NB4 (cell line): ENCODE measurements around the gene IRX4.

ENCODE experiments used
- MYC ChIP-seq: IDR thresholded peaks from 2 replicates; pipeline ENCODE4 v1.6.1; 2011; ENCODE audit warnings: low read depth, low read length
- POLR2A ChIP-seq: IDR thresholded peaks from 2 replicates; pipeline ENCODE4 v1.6.1; 2011; ENCODE audit warnings: mild to moderate bottlenecking; ENCODE audit not compliant: insufficient read length; ENCODE audit errors: extremely low read depth
- TF ChIP-seq, protein P1 (sequence below): IDR thresholded peaks from one replicate; pipeline ENCODE4 v1.5.1; 2012; ENCODE audit warnings: low read depth, low read length
- TF ChIP-seq, protein P2 (sequence below): IDR thresholded peaks from 2 replicates; pipeline ENCODE4 v1.6.1; 2011; ENCODE audit warnings: low read depth, low read length

GRCh38 chr5:1885868-1886845, 3.4 kb upstream of the IRX4 start:
- TF ChIP-seq, protein P1, sequence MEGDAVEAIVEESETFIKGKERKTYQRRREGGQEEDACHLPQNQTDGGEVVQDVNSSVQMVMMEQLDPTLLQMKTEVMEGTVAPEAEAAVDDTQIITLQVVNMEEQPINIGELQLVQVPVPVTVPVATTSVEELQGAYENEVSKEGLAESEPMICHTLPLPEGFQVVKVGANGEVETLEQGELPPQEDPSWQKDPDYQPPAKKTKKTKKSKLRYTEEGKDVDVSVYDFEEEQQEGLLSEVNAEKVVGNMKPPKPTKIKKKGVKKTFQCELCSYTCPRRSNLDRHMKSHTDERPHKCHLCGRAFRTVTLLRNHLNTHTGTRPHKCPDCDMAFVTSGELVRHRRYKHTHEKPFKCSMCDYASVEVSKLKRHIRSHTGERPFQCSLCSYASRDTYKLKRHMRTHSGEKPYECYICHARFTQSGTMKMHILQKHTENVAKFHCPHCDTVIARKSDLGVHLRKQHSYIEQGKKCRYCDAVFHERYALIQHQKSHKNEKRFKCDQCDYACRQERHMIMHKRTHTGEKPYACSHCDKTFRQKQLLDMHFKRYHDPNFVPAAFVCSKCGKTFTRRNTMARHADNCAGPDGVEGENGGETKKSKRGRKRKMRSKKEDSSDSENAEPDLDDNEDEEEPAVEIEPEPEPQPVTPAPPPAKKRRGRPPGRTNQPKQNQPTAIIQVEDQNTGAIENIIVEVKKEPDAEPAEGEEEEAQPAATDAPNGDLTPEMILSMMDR: no peak
- TF ChIP-seq POLR2A: no peak
- no peak for TF ChIP-seq MYC
- TF ChIP-seq, protein P2, sequence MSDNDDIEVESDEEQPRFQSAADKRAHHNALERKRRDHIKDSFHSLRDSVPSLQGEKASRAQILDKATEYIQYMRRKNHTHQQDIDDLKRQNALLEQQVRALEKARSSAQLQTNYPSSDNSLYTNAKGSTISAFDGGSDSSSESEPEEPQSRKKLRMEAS: no peak
